ENCODE measurements around the gene OLIG1. TPM values are rescaled to one million over a fixed set of nuclear protein-coding genes. Genes with fewer than 3 reads are reported as not detected.

OLIG1 gene
- total RNA-seq, 4 donors from 2014 or later: not detected

DNA sequence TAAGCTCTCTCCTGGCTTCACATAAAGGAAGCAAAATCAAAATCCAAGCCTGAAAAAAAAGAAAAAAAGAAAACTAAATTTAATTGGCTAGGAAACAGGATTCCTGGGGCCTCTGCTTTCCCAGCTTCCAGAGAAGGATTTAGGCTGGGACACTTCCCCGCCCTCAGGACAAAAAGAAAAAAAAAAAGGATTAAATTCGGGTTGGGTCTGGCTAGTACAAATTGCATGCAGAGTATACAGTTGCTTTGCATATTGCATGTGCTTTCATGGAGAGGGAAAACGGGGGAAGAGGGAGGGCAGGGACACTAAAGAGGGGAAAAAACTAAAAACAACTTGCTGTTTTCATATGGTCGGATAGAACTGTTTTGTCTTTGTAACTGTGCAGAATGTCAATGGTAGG, 42.7 kb downstream of the OLIG1 start:
- Histone ChIP-seq H3K27ac (replicated peaks in 1 of 4) (no peak overlapping the region), H3K4me3 (no peak overlapping the region), H3K27me3 (peaks cover 0 to 90% (median 19%) of the 10 kb centered on the region in 4 donors), H3K9me3 (no peaks in the 10 kb centered on the region), H3K4me1 (peaks cover 0 to 9% (median 8%) of the 10 kb centered on the region in 4 donors), H3K36me3 (no peaks in the 10 kb centered on the region)
- DNase-seq (ENCODE audit: extremely low spot score): no peak
- 40% methylated on average over 4 of the region's 4 CpGs for WGBS
- intact Hi-C loops (cut with DNase I): no loop called here
- TF ChIP-seq POLR2A (IDR thresholded peaks at IDR 0.05; ENCODE audit: low read depth) (no peak), POLR2AphosphoS5 (IDR thresholded peaks at IDR 0.05) (no peak), EP300 (IDR thresholded peaks at IDR 0.05) (no peak)
- TF ChIP-seq, protein P1, sequence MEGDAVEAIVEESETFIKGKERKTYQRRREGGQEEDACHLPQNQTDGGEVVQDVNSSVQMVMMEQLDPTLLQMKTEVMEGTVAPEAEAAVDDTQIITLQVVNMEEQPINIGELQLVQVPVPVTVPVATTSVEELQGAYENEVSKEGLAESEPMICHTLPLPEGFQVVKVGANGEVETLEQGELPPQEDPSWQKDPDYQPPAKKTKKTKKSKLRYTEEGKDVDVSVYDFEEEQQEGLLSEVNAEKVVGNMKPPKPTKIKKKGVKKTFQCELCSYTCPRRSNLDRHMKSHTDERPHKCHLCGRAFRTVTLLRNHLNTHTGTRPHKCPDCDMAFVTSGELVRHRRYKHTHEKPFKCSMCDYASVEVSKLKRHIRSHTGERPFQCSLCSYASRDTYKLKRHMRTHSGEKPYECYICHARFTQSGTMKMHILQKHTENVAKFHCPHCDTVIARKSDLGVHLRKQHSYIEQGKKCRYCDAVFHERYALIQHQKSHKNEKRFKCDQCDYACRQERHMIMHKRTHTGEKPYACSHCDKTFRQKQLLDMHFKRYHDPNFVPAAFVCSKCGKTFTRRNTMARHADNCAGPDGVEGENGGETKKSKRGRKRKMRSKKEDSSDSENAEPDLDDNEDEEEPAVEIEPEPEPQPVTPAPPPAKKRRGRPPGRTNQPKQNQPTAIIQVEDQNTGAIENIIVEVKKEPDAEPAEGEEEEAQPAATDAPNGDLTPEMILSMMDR (IDR thresholded peaks at IDR 0.05): no peak

DNA sequence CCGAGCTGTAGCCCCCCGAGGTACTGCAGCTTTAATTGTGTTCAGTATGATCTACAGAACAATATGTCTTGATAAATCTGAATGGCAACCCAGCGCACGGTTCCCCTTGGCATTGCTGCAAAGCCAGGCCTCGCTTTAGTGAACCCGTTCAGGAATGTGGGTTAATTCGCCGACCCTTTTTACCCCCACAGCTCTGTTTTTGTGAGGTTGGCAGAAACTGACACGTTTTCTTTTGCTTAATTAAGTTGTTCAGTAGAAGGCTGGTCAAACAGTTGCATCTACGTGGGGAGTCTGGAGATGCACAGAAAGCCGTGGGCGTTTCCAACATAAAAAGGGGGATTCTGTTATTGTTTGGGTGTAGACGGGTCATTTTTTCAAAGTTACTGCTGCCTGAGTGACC, 43.2 kb downstream of the OLIG1 start:
- WGBS: 61% methylated on average over 13 of the region's 13 CpGs
- intact Hi-C loops (cut with DNase I): no loop called here
- Histone ChIP-seq H3K36me3 (no peaks in the 10 kb centered on the region), H3K27me3 (peaks cover 0 to 86% (median 20%) of the 10 kb centered on the region in 4 donors), H3K27ac (replicated peaks in 1 of 4) (no peak overlapping the region), H3K9me3 (no peaks in the 10 kb centered on the region), H3K4me3 (no peak overlapping the region), H3K4me1 (peaks cover 0 to 9% (median 8%) of the 10 kb centered on the region in 4 donors)
- no peak for DNase-seq (ENCODE audit: extremely low spot score)
- TF ChIP-seq EP300 (IDR thresholded peaks at IDR 0.05) (no peak), POLR2AphosphoS5 (IDR thresholded peaks at IDR 0.05) (no peak), POLR2A (IDR thresholded peaks at IDR 0.05; ENCODE audit: low read depth) (no peak)
- TF ChIP-seq, protein P1 (IDR thresholded peaks at IDR 0.05): no peak

DNA sequence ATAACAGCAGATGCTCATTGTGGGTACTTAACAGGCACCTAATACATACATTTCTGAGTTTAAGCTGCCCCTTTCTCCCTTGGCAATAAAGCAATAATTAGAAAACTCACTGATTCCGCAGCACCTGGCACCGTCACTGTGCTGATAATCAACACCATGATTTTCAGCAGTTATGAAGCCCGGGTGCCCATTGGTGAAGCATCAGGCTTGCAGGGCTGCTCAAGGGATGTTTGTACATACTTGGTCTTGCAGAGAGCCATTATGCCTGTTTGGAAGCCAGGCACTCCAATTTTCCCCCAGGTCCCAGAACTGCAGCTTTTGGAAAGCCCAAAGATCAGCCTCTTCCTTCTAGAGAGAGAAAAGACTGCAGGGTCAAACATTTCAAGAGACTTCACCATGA, 44.3 kb downstream of the OLIG1 start:
- peaks cover 0 to 82% (median 21%) of the 10 kb centered on the region in 4 donors for H3K27me3 ChIP-seq
- H3K27ac ChIP-seq (replicated peaks in 1 of 4): no peak overlapping the region
- H3K4me3 ChIP-seq: no peak overlapping the region
- no peak for DNase-seq (ENCODE audit: extremely low spot score)
- H3K9me3 ChIP-seq: no peaks in the 10 kb centered on the region
- WGBS: 98% methylated on average over 3 of the region's 3 CpGs
- no peaks in the 10 kb centered on the region for H3K36me3 ChIP-seq
- peaks cover 0 to 7% (median 7%) of the 10 kb centered on the region in 4 donors for H3K4me1 ChIP-seq
- intact Hi-C loops (cut with DNase I): no loop called here
- TF ChIP-seq POLR2AphosphoS5 (IDR thresholded peaks at IDR 0.05) (no peak), POLR2A (IDR thresholded peaks at IDR 0.05; ENCODE audit: low read depth) (no peak), EP300 (IDR thresholded peaks at IDR 0.05) (no peak)
- TF ChIP-seq, protein P1 (IDR thresholded peaks at IDR 0.05): no peak

DNA sequence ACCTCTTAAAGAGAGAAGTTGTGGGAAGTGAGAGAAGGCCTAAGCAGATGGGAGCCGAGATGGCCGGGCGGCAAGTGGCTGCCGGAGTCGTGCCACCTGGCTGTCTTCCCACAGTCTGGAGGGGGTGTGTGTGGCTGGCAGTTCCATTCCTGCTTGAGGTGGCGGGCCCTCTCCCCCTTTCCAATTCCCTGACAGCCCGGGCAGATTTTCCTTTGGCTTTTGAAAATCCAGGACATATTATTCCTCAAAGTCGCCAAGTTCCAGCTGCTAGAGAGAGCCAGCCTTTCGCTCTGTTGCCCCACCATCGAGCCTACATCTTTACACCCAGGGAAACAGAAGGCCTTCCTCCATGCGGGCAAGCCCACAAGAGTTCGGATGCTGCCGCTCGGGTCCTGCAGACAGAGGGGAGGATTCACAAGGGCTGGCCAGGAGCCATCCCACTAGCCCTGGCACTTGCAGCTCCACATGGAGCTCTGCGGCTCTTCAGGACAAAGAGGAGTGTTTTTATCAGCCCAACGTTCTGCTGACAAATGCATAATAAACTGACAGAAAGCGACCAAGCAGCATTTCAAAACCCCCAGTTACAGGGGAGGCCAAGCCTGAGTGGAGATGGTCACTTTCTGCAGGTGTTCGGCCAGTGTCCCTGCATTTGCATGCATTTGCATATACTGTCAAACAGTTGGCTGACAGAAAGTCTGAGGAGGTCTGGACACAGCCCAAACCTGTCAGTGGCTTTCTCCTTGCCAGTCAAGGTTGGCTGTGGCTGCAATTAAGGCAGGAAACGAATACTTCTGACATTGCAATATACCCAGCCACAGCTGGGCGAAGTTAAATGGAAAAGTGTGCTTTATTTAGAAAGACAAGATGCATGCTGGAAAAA, 45.9 kb downstream of the OLIG1 start:
- Histone ChIP-seq H3K4me1 (no peaks in the 10 kb centered on the region), H3K27me3 (peaks cover 0 to 77% (median 17%) of the 10 kb centered on the region in 4 donors), H3K36me3 (no peaks in the 10 kb centered on the region), H3K27ac (replicated peaks in 1 of 4) (no peak overlapping the region), H3K9me3 (no peaks in the 10 kb centered on the region), H3K4me3 (no peak overlapping the region)
- no peak for DNase-seq (ENCODE audit: extremely low spot score)
- WGBS: 51% methylated on average over 18 of the region's 20 CpGs
- TF ChIP-seq, protein P1 (IDR thresholded peaks at IDR 0.05): no peak
- TF ChIP-seq EP300 (IDR thresholded peaks at IDR 0.05): no peak
- no peak for TF ChIP-seq POLR2A (IDR thresholded peaks at IDR 0.05; ENCODE audit: low read depth)
- TF ChIP-seq POLR2AphosphoS5 (IDR thresholded peaks at IDR 0.05): no peak
- intact Hi-C loops (cut with DNase I): no loop called here
